PFSK-1 (cell line): ENCODE measurements around the gene SRGN.

Experiments
- FOXP2 ChIP-seq: optimal IDR thresholded peaks from 2 replicates; pipeline ENCODE3; 2011; ENCODE audit warnings: borderline replicate concordance, control low read depth, inconsistent platforms; ENCODE audit not compliant: insufficient read depth; ENCODE audit errors: extremely low read length, extremely low read depth
- POLR2AphosphoS5 ChIP-seq: IDR thresholded peaks from 2 replicates; pipeline ENCODE4 v1.6.1; 2012; ENCODE audit warnings: low read depth, mild to moderate bottlenecking, control low read depth, low read length, moderate library complexity
- SIN3A ChIP-seq: IDR thresholded peaks from 2 replicates; pipeline ENCODE4 v1.6.1; 2012; ENCODE audit warnings: mild to moderate bottlenecking, low read length, moderate library complexity, borderline replicate concordance; ENCODE audit not compliant: insufficient read depth
- TAF1 ChIP-seq: IDR thresholded peaks from 2 replicates; pipeline ENCODE4 v1.6.1; 2012; ENCODE audit warnings: low read length, control low read depth, borderline replicate concordance; ENCODE audit not compliant: insufficient read depth
- TF ChIP-seq, protein P1 (sequence below), 2 experiments: IDR thresholded peaks; 2 replicates each; pipeline versions ENCODE4 v1.6.1 to v1.8.0; 2011 to 2012; ENCODE audit warnings: low read depth in 2 of 2, low read length in 2 of 2, control low read depth in 1 of 2, inconsistent platforms in 1 of 2, mild to moderate bottlenecking in 1 of 2, moderate library complexity in 1 of 2; ENCODE audit not compliant: insufficient read depth in 1 of 2

GRCh38 chr10:69056536-69057260 is 31.2 kb upstream of the SRGN start:
- TF ChIP-seq POLR2AphosphoS5 (no peak), SIN3A (no peak), TAF1 (no peak), FOXP2 (no peak)
- TF ChIP-seq, protein P1, sequence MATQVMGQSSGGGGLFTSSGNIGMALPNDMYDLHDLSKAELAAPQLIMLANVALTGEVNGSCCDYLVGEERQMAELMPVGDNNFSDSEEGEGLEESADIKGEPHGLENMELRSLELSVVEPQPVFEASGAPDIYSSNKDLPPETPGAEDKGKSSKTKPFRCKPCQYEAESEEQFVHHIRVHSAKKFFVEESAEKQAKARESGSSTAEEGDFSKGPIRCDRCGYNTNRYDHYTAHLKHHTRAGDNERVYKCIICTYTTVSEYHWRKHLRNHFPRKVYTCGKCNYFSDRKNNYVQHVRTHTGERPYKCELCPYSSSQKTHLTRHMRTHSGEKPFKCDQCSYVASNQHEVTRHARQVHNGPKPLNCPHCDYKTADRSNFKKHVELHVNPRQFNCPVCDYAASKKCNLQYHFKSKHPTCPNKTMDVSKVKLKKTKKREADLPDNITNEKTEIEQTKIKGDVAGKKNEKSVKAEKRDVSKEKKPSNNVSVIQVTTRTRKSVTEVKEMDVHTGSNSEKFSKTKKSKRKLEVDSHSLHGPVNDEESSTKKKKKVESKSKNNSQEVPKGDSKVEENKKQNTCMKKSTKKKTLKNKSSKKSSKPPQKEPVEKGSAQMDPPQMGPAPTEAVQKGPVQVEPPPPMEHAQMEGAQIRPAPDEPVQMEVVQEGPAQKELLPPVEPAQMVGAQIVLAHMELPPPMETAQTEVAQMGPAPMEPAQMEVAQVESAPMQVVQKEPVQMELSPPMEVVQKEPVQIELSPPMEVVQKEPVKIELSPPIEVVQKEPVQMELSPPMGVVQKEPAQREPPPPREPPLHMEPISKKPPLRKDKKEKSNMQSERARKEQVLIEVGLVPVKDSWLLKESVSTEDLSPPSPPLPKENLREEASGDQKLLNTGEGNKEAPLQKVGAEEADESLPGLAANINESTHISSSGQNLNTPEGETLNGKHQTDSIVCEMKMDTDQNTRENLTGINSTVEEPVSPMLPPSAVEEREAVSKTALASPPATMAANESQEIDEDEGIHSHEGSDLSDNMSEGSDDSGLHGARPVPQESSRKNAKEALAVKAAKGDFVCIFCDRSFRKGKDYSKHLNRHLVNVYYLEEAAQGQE (IDR thresholded peaks at IDR 0.05; ENCODE audit: insufficient read depth in 1 of 2, low read depth in 2 of 2, low read length in 2 of 2), result no peak
